IMR-90 (cell line): ENCODE measurements around the gene FAM32A. TPM values are rescaled to one million over a fixed set of nuclear protein-coding genes. Genes with fewer than 3 reads are reported as not detected.
A peak's percentile ranks its signal among the peaks of the same experiment; 100 is the strongest.

Experiments
- ATAC-seq: fragments of 200-7000 bp; cut with Tn5 transposase; 2 replicates; pipeline ENCODE4 v1.9.1; 2020; ENCODE audit warnings: low read depth, mild to moderate bottlenecking, moderate library complexity
- BruUV-seq: library from RNA; stranded (reverse); fragments of 400-500 nt; replicated peaks from 2 replicates; lab custom pipeline; 2021; lab: Mats Ljungman, UMichigan
- CTCF ChIA-PET: fragments of 300-600 bp; formaldehyde crosslinking; extraction: SDS; loops from one replicate; lab custom pipeline; 2021; ENCODE audit warnings: antibody characterized with exemption; lab: Yijun Ruan, JAX
- POLR2A ChIA-PET: fragments of 300-600 bp; sonication (Branson Sonifier 250); formaldehyde crosslinking; loops from one replicate; lab custom pipeline; 2022; ENCODE audit warnings: antibody characterized with exemption; ENCODE audit not compliant: unreplicated experiment; lab: Charles Lee
- DNase-seq: peaks from one replicate; pipeline ENCODE4 v3.0.0; 2013
- H2AFZ ChIP-seq: replicated peaks from 2 replicates; pipeline ENCODE3; 2013; ENCODE audit warnings: low read length, mild to moderate bottlenecking; ENCODE audit not compliant: poor library complexity
- H2AK5ac ChIP-seq: 2 replicates; pipeline ENCODE4 v1.6.1; 2013; ENCODE audit warnings: low read depth, low read length, inconsistent platforms
- H2AK9ac ChIP-seq: replicated peaks from 2 replicates; pipeline ENCODE3; 2013; ENCODE audit warnings: mild to moderate bottlenecking, low read depth, low read length, moderate library complexity; ENCODE audit not compliant: poor library complexity
- H2BK120ac ChIP-seq: 2 replicates; pipeline ENCODE4 v1.6.1; 2013; ENCODE audit warnings: low read depth, low read length, inconsistent platforms
- H2BK15ac ChIP-seq: 3 replicates; pipeline ENCODE4 v1.6.1; 2013; ENCODE audit warnings: low read depth, low read length, inconsistent platforms
- H2BK20ac ChIP-seq: 2 replicates; pipeline ENCODE4 v1.6.1; 2013; ENCODE audit warnings: low read depth, mild to moderate bottlenecking, inconsistent platforms, low read length, moderate library complexity
- H2BK5ac ChIP-seq: 2 replicates; pipeline ENCODE4 v1.6.1; 2013; ENCODE audit warnings: mild to moderate bottlenecking, low read depth, low read length, inconsistent platforms; ENCODE audit not compliant: poor library complexity, severe bottlenecking
- H3K14ac ChIP-seq: replicated peaks from 2 replicates; pipeline ENCODE4 v1.6.1; 2013; ENCODE audit warnings: low read depth, low read length, inconsistent platforms
- H3K18ac ChIP-seq: 2 replicates; pipeline ENCODE4 v1.6.1; 2013; ENCODE audit warnings: low read depth, low read length, control low read depth
- H3K23ac ChIP-seq: 2 replicates; pipeline ENCODE4 v1.6.1; 2013; ENCODE audit warnings: low read depth, low read length, inconsistent platforms
- H3K27ac ChIP-seq: 2 replicates; pipeline ENCODE4 v1.5.1; 2013; ENCODE audit warnings: mild to moderate bottlenecking, control low read depth, low read length; ENCODE audit not compliant: insufficient read depth
- H3K27me3 ChIP-seq: 2 replicates; pipeline ENCODE4 v1.6.1; 2013; ENCODE audit warnings: low read length; ENCODE audit not compliant: control insufficient read depth, insufficient read depth
- H3K36me3 ChIP-seq: 2 replicates; pipeline ENCODE4 v1.6.1; 2013; ENCODE audit warnings: low read length, mixed read lengths; ENCODE audit not compliant: control insufficient read depth, insufficient read depth
- H3K4ac ChIP-seq: 2 replicates; pipeline ENCODE4 v1.6.1; 2013; ENCODE audit warnings: low read depth, low read length, inconsistent platforms
- H3K4me1 ChIP-seq: 2 replicates; pipeline ENCODE4 v1.6.1; 2013; ENCODE audit warnings: low read length, mixed read lengths; ENCODE audit not compliant: control insufficient read depth, insufficient read depth
- H3K4me2 ChIP-seq: 2 replicates; pipeline ENCODE4 v1.6.1; 2013; ENCODE audit warnings: low read depth, mild to moderate bottlenecking, control low read depth, low read length, moderate library complexity
- H3K4me3 ChIP-seq: 2 replicates; pipeline ENCODE4 v1.5.1; 2013; ENCODE audit warnings: low read depth, mild to moderate bottlenecking, control low read depth, low read length, moderate library complexity; ENCODE audit not compliant: insufficient read depth
- H3K56ac ChIP-seq: 2 replicates; pipeline ENCODE4 v1.6.1; 2013; ENCODE audit warnings: low read length, inconsistent platforms; ENCODE audit not compliant: insufficient read depth; ENCODE audit errors: extremely low read depth
- H3K79me1 ChIP-seq, 2 experiments: 2 replicates each; pipeline ENCODE4 v1.6.1; 2013; ENCODE audit warnings: low read length in 2 of 2, inconsistent platforms in 1 of 2, low read depth in 1 of 2
- H3K9ac ChIP-seq: 2 replicates; pipeline ENCODE4 v1.6.1; 2013; ENCODE audit warnings: low read depth, low read length, control low read depth
- H3K9me1 ChIP-seq: 2 replicates; pipeline ENCODE4 v1.6.1; 2013; ENCODE audit warnings: low read length, inconsistent platforms; ENCODE audit not compliant: insufficient read depth
- H3K9me3 ChIP-seq: 2 replicates; pipeline ENCODE4 v1.6.1; 2013; ENCODE audit warnings: low read length; ENCODE audit not compliant: control insufficient read depth, insufficient read depth
- H4K20me1 ChIP-seq: 2 replicates; pipeline ENCODE4 v1.6.1; 2013; ENCODE audit warnings: low read length, inconsistent platforms; ENCODE audit not compliant: insufficient read depth
- H4K5ac ChIP-seq: 2 replicates; pipeline ENCODE4 v1.6.1; 2013; ENCODE audit warnings: mild to moderate bottlenecking, low read depth, low read length, control low read depth
- H4K8ac ChIP-seq, 2 experiments: 2 replicates each; pipeline ENCODE4 v1.6.1; 2013; ENCODE audit warnings: low read depth in 2 of 2, low read length in 2 of 2, control low read depth in 1 of 2, inconsistent platforms in 1 of 2
- H4K91ac ChIP-seq: 2 replicates; pipeline ENCODE4 v1.6.1; 2013; ENCODE audit warnings: low read depth, low read length, inconsistent platforms; ENCODE audit not compliant: insufficient read depth
- CEBPB ChIP-seq: IDR thresholded peaks from 2 replicates; pipeline ENCODE4 v1.6.1; 2012; ENCODE audit warnings: low read depth, low read length, improper control_type of control experiment
- MAFK ChIP-seq: IDR thresholded peaks from 2 replicates; pipeline ENCODE4 v1.6.1; 2012; ENCODE audit warnings: low read depth, low read length, improper control_type of control experiment
- MXI1 ChIP-seq: IDR thresholded peaks from 2 replicates; pipeline ENCODE4 v1.6.1; 2012; ENCODE audit warnings: low read depth, mild to moderate bottlenecking, low read length, moderate library complexity, borderline replicate concordance
- NFE2L2 ChIP-seq: fragments of 150-350 bp; IDR thresholded peaks from 2 replicates; pipeline ENCODE4 v1.6.1; 2016; ENCODE audit warnings: low read depth, mild to moderate bottlenecking, low read length
- RAD21 ChIP-seq: IDR thresholded peaks from 2 replicates; pipeline ENCODE4 v1.6.1; 2012; ENCODE audit warnings: low read length, improper control_type of control experiment
- RFX5 ChIP-seq: IDR thresholded peaks from 2 replicates; pipeline ENCODE4 v1.8.0; 2012; ENCODE audit warnings: low read depth, mild to moderate bottlenecking, low read length, moderate library complexity
- SMC3 ChIP-seq: fragments of 150-350 bp; IDR thresholded peaks from 2 replicates; pipeline ENCODE4 v1.6.1; 2016; ENCODE audit warnings: low read depth, mild to moderate bottlenecking, antibody characterized with exemption, low read length, moderate library complexity
- WGBS, 2 experiments: methylation state at CpG; one replicate each; pipeline versions ENCODE4 v1.1.5 to v1.1.7; 2013; ENCODE audit warnings: missing lambda C conversion rate in 2 of 2; ENCODE audit not compliant: insufficient read length in 1 of 2; ENCODE audit errors: extremely low coverage in 2 of 2; 5-methylcytosine and 5-hydroxymethylcytosine counted together
- dilution Hi-C: fragments of 300-500 bp; cut with HindIII; formaldehyde crosslinking; loops from one replicate; pipeline ENCODE4 v1.14.3; 2018; ENCODE audit warnings: low sequenced_read_pairs; ENCODE audit not compliant: unreplicated experiment
- in situ Hi-C: fragments of 300-500 bp; cut with MboI; formaldehyde crosslinking; loops from 3 replicates; pipeline ENCODE4 v1.14.3; 2019; ENCODE audit warnings: low sequenced_read_pairs, inconsistent platforms, mixed read lengths
- intact Hi-C: fragments of 100-400 bp; cut with micrococcal nuclease; formaldehyde crosslinking; loops from 2 replicates; pipeline ENCODE4 v1.10.0; 2022
- polyA plus RNA-seq, 3 experiments: library from polyadenylated mRNA; depleted of rRNA; stranded (reverse); fragments of >200 nt; gene quantifications; 2 replicates each; pipeline ENCODE4 v1.2.3, GENCODE V29; 2012; ENCODE audit warnings: low replicate concordance in 1 of 3
- total RNA-seq: library from RNA; depleted of rRNA; stranded (reverse); fragments of >200 nt; gene quantifications from 2 replicates; pipeline ENCODE4 v1.2.3, GENCODE V29; 2012
- TF ChIP-seq, protein P1 (sequence below): fragments of 150-350 bp; IDR thresholded peaks from 2 replicates; pipeline ENCODE4 v1.6.1; 2016; ENCODE audit warnings: low read depth, mild to moderate bottlenecking, low read length, moderate library complexity, borderline replicate concordance
- TF ChIP-seq, protein P2 (sequence below): fragments of 150-350 bp; IDR thresholded peaks from 2 replicates; pipeline ENCODE4 v1.6.1; 2017; ENCODE audit warnings: mild to moderate bottlenecking, antibody characterized with exemption, low read length, low read depth

The FAM32A gene
- total and polyA plus RNA-seq, 2 of the 4 experiments (the other 2 are of a cell fraction), result 99.5 to 130 TPM

DNA sequence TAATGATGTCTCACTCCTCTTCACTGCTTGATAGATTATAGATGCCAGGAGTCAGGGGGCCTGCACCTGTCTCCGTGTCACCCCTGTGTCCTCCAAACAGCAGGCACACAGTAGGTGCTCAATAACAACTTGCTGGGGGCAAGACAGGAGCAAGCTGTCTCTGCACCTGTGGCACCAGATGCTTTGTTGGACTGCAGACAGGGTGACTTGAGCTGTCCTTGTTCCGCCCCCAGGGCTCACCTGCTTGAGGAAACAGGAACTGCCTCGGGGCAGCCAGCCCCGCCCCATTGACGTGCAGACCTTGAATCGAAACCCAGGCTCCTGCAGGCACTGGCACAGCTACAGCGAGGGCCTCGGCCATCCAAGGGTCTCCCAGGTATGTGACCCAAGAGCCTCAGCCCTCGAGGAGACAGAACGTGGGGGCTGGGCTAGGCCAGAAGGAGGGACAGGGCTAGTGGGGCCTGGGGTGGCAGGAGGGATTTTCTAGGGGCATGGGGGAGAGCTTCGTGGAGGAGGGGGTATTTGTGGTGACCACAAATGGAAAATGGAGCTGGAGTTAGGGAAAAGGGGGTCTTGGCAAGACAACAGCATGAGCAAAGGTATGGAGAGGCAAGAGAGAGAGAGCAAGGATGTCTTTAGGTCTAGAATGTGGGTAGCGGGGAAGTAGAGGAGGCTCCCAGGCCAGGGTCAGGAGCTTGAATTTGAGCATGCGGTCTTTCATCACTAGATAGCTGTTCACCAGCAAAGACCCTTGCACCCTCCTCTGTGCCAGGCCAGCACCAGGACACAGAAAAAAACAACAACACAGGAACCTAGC, 41.6 kb upstream of the FAM32A start, which contains the start of gene HSH2D:
TSS of gene HSH2D (plus strand) at position 287 of the 817 bp plus-strand sequence. CDS start 5,066 bp downstream, outside the sequence.
- no peak within 1 kb of the TSS for H4K8ac ChIP-seq
- H2BK120ac ChIP-seq, result no peak within 1 kb of the TSS
- DNase-seq (no peak), ATAC-seq (no peak)
- H3K18ac ChIP-seq, result no peak within 1 kb of the TSS
- no peak within 1 kb of the TSS for H2BK15ac ChIP-seq
- WGBS, 2 experiments, result 36% methylated on average over 7 of the region's 13 CpGs; no CpG with 5 or more reads in 1 of the 2 experiments
- intact Hi-C loops (no loop called here), in situ Hi-C loops (no loop called here), dilution Hi-C loops (no loop called here)
- H3K56ac ChIP-seq, result no peak within 1 kb of the TSS
- H3K9me3 ChIP-seq, result no peaks in the 10 kb centered on the region
- H3K4me3 ChIP-seq, result no peak within 1 kb of the TSS
- no TSS peak for BruUV-seq
- TF ChIP-seq MAFK (no peak), MXI1 (no peak), CEBPB (no peak), RFX5 (no peak), SMC3 (no peak), RAD21 (no peak), NFE2L2 (no peak)
- TF ChIP-seq, protein P1, sequence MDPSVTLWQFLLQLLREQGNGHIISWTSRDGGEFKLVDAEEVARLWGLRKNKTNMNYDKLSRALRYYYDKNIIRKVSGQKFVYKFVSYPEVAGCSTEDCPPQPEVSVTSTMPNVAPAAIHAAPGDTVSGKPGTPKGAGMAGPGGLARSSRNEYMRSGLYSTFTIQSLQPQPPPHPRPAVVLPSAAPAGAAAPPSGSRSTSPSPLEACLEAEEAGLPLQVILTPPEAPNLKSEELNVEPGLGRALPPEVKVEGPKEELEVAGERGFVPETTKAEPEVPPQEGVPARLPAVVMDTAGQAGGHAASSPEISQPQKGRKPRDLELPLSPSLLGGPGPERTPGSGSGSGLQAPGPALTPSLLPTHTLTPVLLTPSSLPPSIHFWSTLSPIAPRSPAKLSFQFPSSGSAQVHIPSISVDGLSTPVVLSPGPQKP, result no peak
- TF ChIP-seq, protein P2, sequence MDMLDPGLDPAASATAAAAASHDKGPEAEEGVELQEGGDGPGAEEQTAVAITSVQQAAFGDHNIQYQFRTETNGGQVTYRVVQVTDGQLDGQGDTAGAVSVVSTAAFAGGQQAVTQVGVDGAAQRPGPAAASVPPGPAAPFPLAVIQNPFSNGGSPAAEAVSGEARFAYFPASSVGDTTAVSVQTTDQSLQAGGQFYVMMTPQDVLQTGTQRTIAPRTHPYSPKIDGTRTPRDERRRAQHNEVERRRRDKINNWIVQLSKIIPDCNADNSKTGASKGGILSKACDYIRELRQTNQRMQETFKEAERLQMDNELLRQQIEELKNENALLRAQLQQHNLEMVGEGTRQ, result no peak
- H3K27ac ChIP-seq, result no peak within 1 kb of the TSS
- CTCF ChIA-PET, result interaction anchor here (0.6 kb wide), 1 partner anchor 25 kb away, joined by 3 read pairs; no protein-coding TSS in a partner anchor
- peaks cover 6% of the 10 kb centered on the region; the same call in 1 of the 2 replicates for H3K9me1 ChIP-seq
- no peak within 1 kb of the TSS for H3K4me2 ChIP-seq
- H3K4ac ChIP-seq, result no peak within 1 kb of the TSS
- H4K91ac ChIP-seq, result no peak within 1 kb of the TSS
- no peak within 1 kb of the TSS for H2BK20ac ChIP-seq
- H3K27me3 ChIP-seq, result no peaks in the 10 kb centered on the region; the same call in 1 of the 2 replicates
- H2AK9ac ChIP-seq, result no peak within 1 kb of the TSS
- H2BK5ac ChIP-seq, result no peak within 1 kb of the TSS
- no peaks in the 10 kb centered on the region for H3K36me3 ChIP-seq
- no peak within 1 kb of the TSS for H3K14ac ChIP-seq
- H3K23ac ChIP-seq, result no peak within 1 kb of the TSS
- peaks cover 1% of the 10 kb centered on the region for H3K4me1 ChIP-seq
- H4K5ac ChIP-seq, result no peak within 1 kb of the TSS
- no peaks in the 10 kb centered on the region for H4K20me1 ChIP-seq
- POLR2A ChIA-PET, result no interaction called here
- H2AFZ ChIP-seq, result peak within 1 kb of the TSS; percentile 21
- H2AK5ac ChIP-seq, result no peak within 1 kb of the TSS
- H3K9ac ChIP-seq, result no peak within 1 kb of the TSS
- H3K79me1 ChIP-seq, result no peaks in the 10 kb centered on the region
